ENCODE data around the gene C1orf232. TPM values are rescaled to one million over a fixed set of nuclear protein-coding genes. Genes with fewer than 3 reads are reported as not detected.

Gene C1orf232
- polyA plus RNA-seq, 2 donors = not detected

- 54 to 66% methylated on average over 9 of the region's 9 CpGs for WGBS, 2 donors
- Histone ChIP-seq H3K9me3 (ENCODE audit: control insufficient read depth in 2 of 2, insufficient read depth in 1 of 2, low read depth in 1 of 2, low read length in 1 of 2) (no peaks in the 10 kb centered on the region), H3K27me3 (ENCODE audit: control insufficient read depth in 1 of 2, insufficient read depth in 2 of 2, low read length in 2 of 2) (no peaks in the 10 kb centered on the region), H3K36me3 (ENCODE audit: control insufficient read depth in 2 of 2, insufficient read depth in 2 of 2, low read length in 1 of 2) (peaks cover 0 to 27% of the 10 kb centered on the region in 2 donors), H3K4me3 (ENCODE audit: low read depth in 1 of 2, low read length in 2 of 2) (no peak overlapping the region), H3K27ac (ENCODE audit: low read depth in 2 of 2, low read length in 1 of 2) (peak overlapping the region; percentile 62 to 71), H3K4me1 (ENCODE audit: control insufficient read depth in 2 of 2, insufficient read depth in 2 of 2, low read length in 1 of 2) (peaks cover 4 to 8% of the 10 kb centered on the region in 2 donors)
Measured at GRCh38 chr1:26181586-26182382, 13.0 kb upstream of the C1orf232 start.

- peaks cover 4 to 8% of the 10 kb centered on the region in 2 donors for H3K4me1 ChIP-seq (ENCODE audit: control insufficient read depth in 2 of 2, insufficient read depth in 2 of 2, low read length in 1 of 2)
- H3K36me3 ChIP-seq (ENCODE audit: control insufficient read depth in 2 of 2, insufficient read depth in 2 of 2, low read length in 1 of 2) = peaks cover 0 to 22% of the 10 kb centered on the region in 2 donors
- H3K4me3 ChIP-seq (ENCODE audit: low read depth in 1 of 2, low read length in 2 of 2) = no peak overlapping the region
- no peaks in the 10 kb centered on the region for H3K9me3 ChIP-seq (ENCODE audit: control insufficient read depth in 2 of 2, insufficient read depth in 1 of 2, low read depth in 1 of 2, low read length in 1 of 2)
- H3K27me3 ChIP-seq (ENCODE audit: control insufficient read depth in 1 of 2, insufficient read depth in 2 of 2, low read length in 2 of 2) = no peaks in the 10 kb centered on the region
- WGBS, 2 donors = 73 to 86% methylated on average over 4 of the region's 4 CpGs
- peak overlapping the region in 1 of 2 donors; percentile 36 for H3K27ac ChIP-seq (ENCODE audit: low read depth in 2 of 2, low read length in 1 of 2)
Measured at GRCh38 chr1:26180010-26180506, 11.3 kb upstream of the C1orf232 start.

- no peaks in the 10 kb centered on the region for H3K27me3 ChIP-seq (ENCODE audit: control insufficient read depth in 1 of 2, insufficient read depth in 2 of 2, low read length in 2 of 2)
- H3K9me3 ChIP-seq (ENCODE audit: control insufficient read depth in 2 of 2, insufficient read depth in 1 of 2, low read depth in 1 of 2, low read length in 1 of 2) = no peaks in the 10 kb centered on the region
- peak within 1 kb of the TSS; percentile 51 to 58 for H3K4me3 ChIP-seq (ENCODE audit: low read depth in 1 of 2, low read length in 2 of 2)
- peak within 1 kb of the TSS; percentile 77 to 91 for H3K27ac ChIP-seq (ENCODE audit: low read depth in 2 of 2, low read length in 1 of 2)
- WGBS, 2 donors = 30 to 31% methylated on average over 21 of the region's 21 CpGs
- H3K36me3 ChIP-seq (ENCODE audit: control insufficient read depth in 2 of 2, insufficient read depth in 2 of 2, low read length in 1 of 2) = peaks cover 0 to 6% of the 10 kb centered on the region in 2 donors
- peaks cover 4 to 7% of the 10 kb centered on the region in 2 donors for H3K4me1 ChIP-seq (ENCODE audit: control insufficient read depth in 2 of 2, insufficient read depth in 2 of 2, low read length in 1 of 2)
Measured at GRCh38 chr1:26177182-26177684, 8.5 kb upstream of the C1orf232 start, which contains the start of gene CNKSR1. CNKSR1 (plus strand) TSS chr1:26177491; CDS start chr1:26177548, 57 bp downstream.

- H3K27me3 ChIP-seq (ENCODE audit: control insufficient read depth in 1 of 2, insufficient read depth in 2 of 2, low read length in 2 of 2) = no peaks in the 10 kb centered on the region
- no peak overlapping the region for H3K27ac ChIP-seq (ENCODE audit: low read depth in 2 of 2, low read length in 1 of 2)
- H3K9me3 ChIP-seq (ENCODE audit: control insufficient read depth in 2 of 2, insufficient read depth in 1 of 2, low read depth in 1 of 2, low read length in 1 of 2) = no peaks in the 10 kb centered on the region
- 89 to 94% methylated on average over 8 of the region's 8 CpGs for WGBS, 2 donors
- H3K36me3 ChIP-seq (ENCODE audit: control insufficient read depth in 2 of 2, insufficient read depth in 2 of 2, low read length in 1 of 2) = peaks cover 0 to 3% of the 10 kb centered on the region in 2 donors
- no peak overlapping the region for H3K4me3 ChIP-seq (ENCODE audit: low read depth in 1 of 2, low read length in 2 of 2)
- H3K4me1 ChIP-seq (ENCODE audit: control insufficient read depth in 2 of 2, insufficient read depth in 2 of 2, low read length in 1 of 2) = peaks cover under 1 to 11% of the 10 kb centered on the region in 2 donors
Measured at GRCh38 chr1:26175346-26175745, 6.6 kb upstream of the C1orf232 start.

GRCh38 chr1:26171084-26172072, 2.6 kb upstream of the C1orf232 start, which contains the start of gene ZNF593OS:
ZNF593OS (minus strand) TSS chr1:26171832; CDS start chr1:26171661, 171 bp downstream.
- 90 to 93% methylated on average over 34 of the region's 34 CpGs for WGBS, 2 donors
- peaks cover 0 to 11% of the 10 kb centered on the region in 2 donors for H3K4me1 ChIP-seq (ENCODE audit: control insufficient read depth in 2 of 2, insufficient read depth in 2 of 2, low read length in 1 of 2)
- no peaks in the 10 kb centered on the region for H3K9me3 ChIP-seq (ENCODE audit: control insufficient read depth in 2 of 2, insufficient read depth in 1 of 2, low read depth in 1 of 2, low read length in 1 of 2)
- H3K36me3 ChIP-seq (ENCODE audit: control insufficient read depth in 2 of 2, insufficient read depth in 2 of 2, low read length in 1 of 2) = peaks cover 0 to 3% of the 10 kb centered on the region in 2 donors
- H3K27me3 ChIP-seq (ENCODE audit: control insufficient read depth in 1 of 2, insufficient read depth in 2 of 2, low read length in 2 of 2) = no peaks in the 10 kb centered on the region
- H3K27ac ChIP-seq (ENCODE audit: low read depth in 2 of 2, low read length in 1 of 2) = no peak within 1 kb of the TSS
- H3K4me3 ChIP-seq (ENCODE audit: low read depth in 1 of 2, low read length in 2 of 2) = peak within 1 kb of the TSS in 1 of 2 donors; percentile 80

GRCh38 chr1:26170472-26170821, 1.7 kb upstream of the C1orf232 start:
- H3K27ac ChIP-seq (ENCODE audit: low read depth in 2 of 2, low read length in 1 of 2) = peak overlapping the region in 1 of 2 donors; percentile 87
- WGBS, 2 donors = 57 to 61% methylated on average over 9 of the region's 9 CpGs
- H3K36me3 ChIP-seq (ENCODE audit: control insufficient read depth in 2 of 2, insufficient read depth in 2 of 2, low read length in 1 of 2) = peaks cover 0 to 3% of the 10 kb centered on the region in 2 donors
- peak overlapping the region; percentile 80 to 94 for H3K4me3 ChIP-seq (ENCODE audit: low read depth in 1 of 2, low read length in 2 of 2)
- H3K9me3 ChIP-seq (ENCODE audit: control insufficient read depth in 2 of 2, insufficient read depth in 1 of 2, low read depth in 1 of 2, low read length in 1 of 2) = no peaks in the 10 kb centered on the region
- H3K4me1 ChIP-seq (ENCODE audit: control insufficient read depth in 2 of 2, insufficient read depth in 2 of 2, low read length in 1 of 2) = peaks cover 0 to 11% of the 10 kb centered on the region in 2 donors
- H3K27me3 ChIP-seq (ENCODE audit: control insufficient read depth in 1 of 2, insufficient read depth in 2 of 2, low read length in 2 of 2) = no peaks in the 10 kb centered on the region

GRCh38 chr1:26169669-26170471, 1.1 kb upstream of the C1orf232 start, which contains the start of gene ZNF593:
ZNF593 (plus strand) TSS chr1:26169908; CDS start chr1:26169984, 76 bp downstream.
- H3K27me3 ChIP-seq (ENCODE audit: control insufficient read depth in 1 of 2, insufficient read depth in 2 of 2, low read length in 2 of 2) = no peaks in the 10 kb centered on the region
- H3K36me3 ChIP-seq (ENCODE audit: control insufficient read depth in 2 of 2, insufficient read depth in 2 of 2, low read length in 1 of 2) = peaks cover 0 to 3% of the 10 kb centered on the region in 2 donors
- peak within 1 kb of the TSS; percentile 80 to 94 for H3K4me3 ChIP-seq (ENCODE audit: low read depth in 1 of 2, low read length in 2 of 2)
- H3K27ac ChIP-seq (ENCODE audit: low read depth in 2 of 2, low read length in 1 of 2) = peak within 1 kb of the TSS; percentile 63 to 87
- 1 to 2% methylated on average over 64 to 76 of the region's 76 CpGs for WGBS, 2 donors
- H3K4me1 ChIP-seq (ENCODE audit: control insufficient read depth in 2 of 2, insufficient read depth in 2 of 2, low read length in 1 of 2) = peaks cover 0 to 11% of the 10 kb centered on the region in 2 donors
- no peaks in the 10 kb centered on the region for H3K9me3 ChIP-seq (ENCODE audit: control insufficient read depth in 2 of 2, insufficient read depth in 1 of 2, low read depth in 1 of 2, low read length in 1 of 2)

- peak overlapping the region in 1 of 2 donors; percentile 38 for H3K27ac ChIP-seq (ENCODE audit: low read depth in 2 of 2, low read length in 1 of 2)
- peaks cover 0 to 3% of the 10 kb centered on the region in 2 donors for H3K36me3 ChIP-seq (ENCODE audit: control insufficient read depth in 2 of 2, insufficient read depth in 2 of 2, low read length in 1 of 2)
- H3K4me3 ChIP-seq (ENCODE audit: low read depth in 1 of 2, low read length in 2 of 2) = no peak overlapping the region
- H3K9me3 ChIP-seq (ENCODE audit: control insufficient read depth in 2 of 2, insufficient read depth in 1 of 2, low read depth in 1 of 2, low read length in 1 of 2) = no peaks in the 10 kb centered on the region
- no peaks in the 10 kb centered on the region for H3K27me3 ChIP-seq (ENCODE audit: control insufficient read depth in 1 of 2, insufficient read depth in 2 of 2, low read length in 2 of 2)
- H3K4me1 ChIP-seq (ENCODE audit: control insufficient read depth in 2 of 2, insufficient read depth in 2 of 2, low read length in 1 of 2) = peaks cover 0 to 11% of the 10 kb centered on the region in 2 donors
- 63 to 65% methylated on average over 4 of the region's 4 CpGs for WGBS, 2 donors
Measured at GRCh38 chr1:26169198-26169554, 413 bp upstream of the C1orf232 start.

Measured in esophagus (tissue), 2 donors.